Heart right ventricle (tissue), 16 donors: ENCODE results near the gene SV2B. TPM values are rescaled to one million over a fixed set of nuclear protein-coding genes. Genes with fewer than 3 reads are reported as not detected.

Experiments
- ATAC-seq, 8 donors: fragments of 200-7000 bp; cut with Tn5 transposase; one replicate each; pipeline ENCODE4 v1.9.1; 2020; ENCODE audit warnings: mild to moderate bottlenecking in 8 of 8, moderate library complexity in 8 of 8, moderate number of reproducible peaks in 1 of 8
- DNase-seq, 2 donors: peaks; one replicate each; pipeline ENCODE4 v3.0.0-alpha.2; 2020
- H3K27ac ChIP-seq, 10 donors: fragments of 200-600 bp; sonication (generic) in 2 of 10; one replicate each; pipeline versions ENCODE4 v1.5.0 to v1.8.0; 2020 to 2022; ENCODE audit warnings: mild to moderate bottlenecking in 3 of 10
- H3K27me3 ChIP-seq, 7 donors: fragments of 200-600 bp; one replicate each; pipeline ENCODE4 v1.8.0; 2021 to 2022; ENCODE audit warnings: mild to moderate bottlenecking in 2 of 7
- H3K36me3 ChIP-seq, 9 donors: fragments of 200-600 bp; sonication (generic) in 1 of 9; one replicate each; pipeline versions ENCODE4 v1.5.0 to v1.8.0; 2020 to 2022; ENCODE audit warnings: mild to moderate bottlenecking in 2 of 9
- H3K4me1 ChIP-seq, 9 donors: fragments of 200-600 bp; sonication (generic) in 1 of 9; one replicate each; pipeline versions ENCODE4 v1.5.0 to v1.8.0; 2020 to 2022; ENCODE audit warnings: mild to moderate bottlenecking in 4 of 9
- H3K4me3 ChIP-seq, 10 donors: fragments of 200-600 bp; sonication (generic) in 2 of 10; one replicate each; pipeline versions ENCODE4 v1.5.0 to v1.8.0; 2020 to 2022; ENCODE audit warnings: mild to moderate bottlenecking in 7 of 10, moderate library complexity in 2 of 10
- H3K9me3 ChIP-seq, 11 donors: fragments of 200-600 bp in 10 of 11; sonication (generic) in 2 of 11; one replicate each; pipeline versions ENCODE4 v1.5.0 to v1.8.0; 2013 to 2022; ENCODE audit warnings: mild to moderate bottlenecking in 2 of 11, control low read depth in 1 of 11, moderate library complexity in 1 of 11
- CTCF ChIP-seq, 9 donors: fragments of 200-600 bp; sonication (generic) in 2 of 9; IDR thresholded peaks; one replicate each; pipeline versions ENCODE4 v1.5.0 to v1.8.0; 2021 to 2022; ENCODE audit warnings: antibody characterized with exemption in 9 of 9, mild to moderate bottlenecking in 5 of 9, moderate library complexity in 1 of 9
- WGBS, 2 donors: extraction: QIAGEN DNeasy Blood & Tissue Kit; methylation state at CpG; one replicate each; pipeline ENCODE4 v1.1.7; 2013; ENCODE audit warnings: inconsistent platforms in 1 of 2; 5-methylcytosine and 5-hydroxymethylcytosine counted together
- intact Hi-C, 10 donors: fragments of 100-400 bp; cut with DNase I; formaldehyde crosslinking; loops; one replicate each; pipeline versions ENCODE4 v1.11.1 to v1.14.2; 2022
- polyA plus RNA-seq, 2 donors: library from polyadenylated mRNA; stranded (reverse); fragments of 200-250 nt; gene quantifications; one replicate each; pipeline ENCODE4 v1.2.3, GENCODE V29; 2013
- total RNA-seq, 10 donors: library from RNA; stranded (reverse); fragmentation: NEBNext Ultra II Directional in 3 of 10; extraction: Animal tissue kit (Norgen Biotek cat#: 25700) in 3 of 10; gene quantifications; one replicate each; pipeline versions ENCODE4 v1.2.1 to v1.2.4, GENCODE V29; 2021 to 2023
- donor health status: Arrhythmogenic right ventricular cardiomyopathy.
- donor health status: ischemic (EF 13 %, LVEDD 7.1; RV severe dilation, severe dysfunction).
- donor health status: healthy with polysubstance abuse.
- donor health status: DM: no; HTN: yes; CAD: no.
- donor health status: DM: no; HTN: no; CAD: no.
- donor health status: ischemic (EF 25% LVEDD 6.9; RV normal size, moderate dysfunction).
- donor health status: ischemic (EF 25% LVEDD 5.7; RV mildly dilated, moderate dysfunction).
- donor health status: healthy.
- donor health status: DM: yes; HTN: yes; CAD: no.
- donor health status: Ischemic cardiomyopathy.
- donor health status: ischemic (EF 35%, LVEDD 5.7; RV mildly dilated, moderate dysfunction).
- donor health status: nonischemic (EF 11% LVEDD 7.7; RV severe dilation, severe dysfunction).
- donor health status: DM: yes; HTN: yes; CAD: no.
- donor health status: PGD.
- donor health status: ischemic (EF 29% LVEDD 5.4; RV normal size, mild dysfunction).
- donor health status: nonischemic (EF 23%, LVEDD 6.1; RV moderate dilation, normal function).

The SV2B gene
- total and polyA plus RNA-seq, 12 donors: 0.29 to 15.7 (median 1.5) TPM

DNA sequence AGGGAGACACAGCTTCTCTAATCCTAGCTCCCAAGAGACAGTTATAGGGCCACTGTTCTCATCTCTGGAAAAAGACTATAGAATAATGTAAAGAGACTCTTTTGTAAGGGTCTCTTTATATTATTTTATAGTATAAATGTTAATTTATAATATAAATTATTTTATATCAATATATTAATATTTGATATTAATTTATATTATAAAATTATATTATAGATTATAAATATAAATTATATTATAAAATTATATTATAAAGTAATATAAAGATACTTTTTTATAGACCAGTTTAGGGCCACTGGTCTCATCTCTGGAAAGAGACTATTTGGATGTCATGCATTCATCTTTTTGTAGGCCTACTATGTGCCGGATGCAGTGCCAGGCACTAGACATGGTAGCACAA, 53.9 kb downstream of the SV2B start:
- ATAC-seq: no peak

GRCh38 chr15:91156175-91156726, 56.2 kb downstream of the SV2B start:
- peaks cover 0 to 12% (median 0%) of the 10 kb centered on the region in 9 donors for H3K4me1 ChIP-seq
- H3K27ac ChIP-seq: no peak overlapping the region
- no peak for ATAC-seq
- H3K4me3 ChIP-seq: no peak overlapping the region
- H3K9me3 ChIP-seq: no peaks in the 10 kb centered on the region
- no peak for DNase-seq
- WGBS, 2 donors: 88 to 90% methylated on average over 6 of the region's 6 CpGs
- TF ChIP-seq CTCF (IDR thresholded peaks at IDR 0.05): no peak
- intact Hi-C loops: no loop called here
- H3K36me3 ChIP-seq: no peaks in the 10 kb centered on the region
- peaks cover 0 to 21% (median 0%) of the 10 kb centered on the region in 7 donors for H3K27me3 ChIP-seq

More for the DNA sequence above, 53.9 kb downstream of the SV2B start:
- no peaks in the 10 kb centered on the region for H3K9me3 ChIP-seq
- H3K4me3 ChIP-seq: no peak overlapping the region
- intact Hi-C loops: no loop called here
- 88 to 94% methylated on average over 1 of the region's 1 CpG for WGBS, 2 donors
- no peak for TF ChIP-seq CTCF (IDR thresholded peaks at IDR 0.05)
- H3K27me3 ChIP-seq: peaks cover 0 to 13% (median 0%) of the 10 kb centered on the region in 7 donors
- no peak for DNase-seq
- H3K36me3 ChIP-seq: no peaks in the 10 kb centered on the region
- no peak overlapping the region for H3K27ac ChIP-seq
- H3K4me1 ChIP-seq: peaks cover 0 to 12% (median 0%) of the 10 kb centered on the region in 9 donors

DNA sequence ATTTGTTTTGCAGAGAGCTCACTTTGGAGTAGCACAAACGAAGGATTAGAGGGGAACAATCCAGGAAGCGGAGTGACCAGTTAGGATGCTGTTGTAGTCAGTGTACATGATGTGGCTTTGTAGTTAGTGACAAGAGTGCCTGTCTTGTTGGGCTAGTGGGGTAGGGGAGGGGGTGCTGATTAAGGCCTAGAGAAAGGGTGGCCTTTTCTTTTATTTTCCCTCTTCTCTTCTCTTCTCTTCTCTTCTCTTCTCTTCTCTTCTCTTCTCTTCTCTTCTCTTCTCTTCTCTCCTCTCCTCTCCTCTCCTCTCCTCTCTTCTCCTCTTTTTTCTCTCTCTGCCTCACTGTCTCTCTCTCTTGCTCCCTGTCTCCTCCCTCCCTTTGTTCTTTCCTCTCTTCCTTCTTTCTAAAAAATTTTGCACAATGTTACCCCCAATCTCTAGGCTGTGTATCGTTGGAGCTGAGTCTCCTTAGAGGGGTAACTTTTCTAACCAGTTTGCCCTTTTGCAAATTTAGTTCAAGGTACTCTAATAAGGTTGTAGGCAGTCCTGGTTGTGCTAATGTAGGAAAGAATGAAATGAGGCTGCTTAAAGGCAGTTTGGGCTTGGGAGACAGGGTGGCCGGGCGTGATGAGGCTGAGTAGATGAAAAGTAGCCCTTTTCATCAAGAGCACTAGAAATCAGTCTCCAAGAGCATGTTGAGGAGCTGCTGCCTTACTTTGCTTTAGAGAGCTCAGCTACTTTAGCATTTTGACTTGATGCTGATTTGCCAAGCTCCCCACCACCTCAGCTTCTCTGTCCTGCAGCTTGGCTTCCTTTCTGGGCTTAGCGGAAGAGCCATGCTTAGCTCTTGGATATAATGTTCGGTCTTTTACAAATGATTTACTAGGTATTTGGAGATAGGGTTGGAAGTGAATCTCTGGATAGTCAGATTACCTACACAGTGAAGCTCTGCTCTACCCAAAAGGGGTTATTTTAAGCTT, 58.6 kb downstream of the SV2B start:
- 85 to 89% methylated on average over 7 of the region's 7 CpGs for WGBS, 2 donors
- H3K9me3 ChIP-seq: peaks cover 0 to 5% (median 0%) of the 10 kb centered on the region in 11 donors
- ATAC-seq (no peak), DNase-seq (no peak)
- no peak overlapping the region for H3K27ac ChIP-seq
- peaks cover 0 to 27% (median 0%) of the 10 kb centered on the region in 7 donors for H3K27me3 ChIP-seq
- peaks cover 0 to 12% (median 0%) of the 10 kb centered on the region in 9 donors for H3K4me1 ChIP-seq
- intact Hi-C loops: no loop called here
- no peak overlapping the region for H3K4me3 ChIP-seq
- H3K36me3 ChIP-seq: no peaks in the 10 kb centered on the region
- TF ChIP-seq CTCF (IDR thresholded peaks at IDR 0.05): no peak

DNA sequence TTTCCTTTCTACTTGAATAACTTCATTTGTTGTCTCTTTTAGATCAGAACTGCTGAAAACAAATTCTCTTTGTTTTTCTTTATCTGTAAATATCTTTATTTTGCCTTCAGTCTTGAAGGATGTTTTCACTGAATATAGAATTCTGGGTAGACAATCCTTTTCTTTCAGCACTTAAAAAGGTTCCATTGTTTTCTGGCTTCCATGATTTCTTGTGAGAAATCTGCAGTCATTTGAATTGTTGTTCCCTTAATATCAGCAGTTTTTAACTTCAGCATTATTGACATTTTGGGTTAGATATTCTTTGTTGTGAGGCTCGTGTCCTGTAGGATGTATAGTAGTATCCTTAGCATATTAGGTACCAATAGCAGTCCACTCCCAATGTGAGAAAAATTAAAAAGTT, 65.8 kb downstream of the SV2B start:
- no peaks in the 10 kb centered on the region for H3K4me1 ChIP-seq
- no peak for ATAC-seq
- intact Hi-C loops: no loop called here
- no peak for TF ChIP-seq CTCF (IDR thresholded peaks at IDR 0.05)
- peaks cover 0 to 6% (median 0%) of the 10 kb centered on the region in 7 donors for H3K27me3 ChIP-seq
- no peak overlapping the region for H3K27ac ChIP-seq
- H3K9me3 ChIP-seq: peaks cover 0 to 46% (median 21%) of the 10 kb centered on the region in 11 donors
- H3K4me3 ChIP-seq: no peak overlapping the region
- WGBS, 2 donors: 80 to 81% methylated on average over 1 of the region's 1 CpG
- no peak for DNase-seq
- H3K36me3 ChIP-seq: no peaks in the 10 kb centered on the region
